HepG2 (cell line): Measurements from ENCODE around the gene PCYOX1L. TPM values are rescaled to one million over a fixed set of nuclear protein-coding genes. Genes with fewer than 3 reads are reported as not detected.
A peak's percentile ranks its signal among the peaks of the same experiment; 100 is the strongest.

Source experiments
- ATAC-seq: fragments of 200-7000 bp; cut with Tn5 transposase; 3 replicates; pipeline ENCODE4 v1.9.1; 2020; ENCODE audit warnings: mild to moderate bottlenecking, moderate library complexity
- BruUV-seq: library from RNA; stranded (reverse); fragments of 400-500 nt; replicated peaks from 2 replicates; lab custom pipeline; 2021; lab: Mats Ljungman, UMichigan
- CTCF ChIA-PET: fragments of 300-600 bp; formaldehyde crosslinking; extraction: SDS; loops from one replicate; lab custom pipeline; 2021; ENCODE audit warnings: low total read pairs, inconsistent platforms, low intra/inter-chr PET ratio; lab: Yijun Ruan, JAX
- POLR2A ChIA-PET: fragments of 350-600 bp; sonication (Branson Sonifier 250); formaldehyde crosslinking; loops from one replicate; lab custom pipeline; 2020; ENCODE audit warnings: antibody characterized with exemption, inconsistent platforms; lab: Yijun Ruan, JAX
- DNase-seq: peaks from one replicate; pipeline ENCODE4 v3.0.0-alpha.2; 2015; ENCODE audit warnings: low spot score
- FAIRE-seq: peaks from 3 replicates; lab custom pipeline; 2011; peaks lifted over from hg19 to GRCh38; lab: Jason Lieb, UNC
- H2AFZ ChIP-seq: one replicate; pipeline ENCODE4 v1.6.1; 2011; ENCODE audit warnings: low read length, inconsistent platforms
- H3K27ac ChIP-seq: fragments of 300-600 bp; 3 replicates; pipeline ENCODE4 v1.8.0; 2011; ENCODE audit warnings: mixed run types, mild to moderate bottlenecking, mixed read lengths, low read length, inconsistent platforms; ENCODE audit not compliant: insufficient read depth; ENCODE audit errors: extremely low read length
- H3K27me3 ChIP-seq, 2 experiments: fragments of 200-600 bp in 1 of 2; 2 replicates in 1 of 2; 3 replicates in 1 of 2; pipeline versions ENCODE4 v1.6.0 to v1.8.0; 2011; ENCODE audit warnings: low read length in 2 of 2, mild to moderate bottlenecking in 2 of 2, moderate library complexity in 2 of 2, inconsistent platforms in 1 of 2; ENCODE audit not compliant: insufficient read depth in 2 of 2, control insufficient read depth in 1 of 2
- H3K36me3 ChIP-seq, 2 experiments: fragments of 200-600 bp in 1 of 2; replicated peaks in 1 of 2; 2 replicates in 1 of 2; 3 replicates in 1 of 2; pipeline versions ENCODE4 v1.5.1 to v1.8.0; 2011; ENCODE audit warnings: low read length in 2 of 2, inconsistent platforms in 1 of 2; ENCODE audit not compliant: insufficient read depth in 2 of 2, control insufficient read depth in 1 of 2
- H3K4me1 ChIP-seq: 2 replicates; pipeline ENCODE4 v1.5.1; 2012; ENCODE audit warnings: low read length, inconsistent platforms; ENCODE audit not compliant: insufficient read depth
- H3K4me2 ChIP-seq: 2 replicates; pipeline ENCODE4 v1.6.0; 2011; ENCODE audit warnings: low read depth, low read length, inconsistent platforms
- H3K4me3 ChIP-seq, 3 experiments: fragments of 200-600 bp in 1 of 3; sonication (generic), shearing (Covaris generic) in 1 of 3; replicated peaks in 1 of 3; 2 replicates each; pipeline ENCODE4 v1.5.1; 2011 to 2016; ENCODE audit warnings: low read length in 3 of 3, inconsistent platforms in 2 of 3, low read depth in 2 of 3, mild to moderate bottlenecking in 2 of 3, control low read depth in 1 of 3, mixed read lengths in 1 of 3; ENCODE audit not compliant: insufficient read depth in 1 of 3
- H3K79me2 ChIP-seq: one replicate; pipeline ENCODE4 v1.6.1; 2011; ENCODE audit warnings: low read length, inconsistent platforms; ENCODE audit not compliant: insufficient read depth
- H3K9ac ChIP-seq: 2 replicates; pipeline ENCODE4 v1.6.0; 2011; ENCODE audit warnings: mild to moderate bottlenecking, low read depth, low read length, inconsistent platforms; ENCODE audit not compliant: insufficient read depth
- H3K9me3 ChIP-seq: 2 replicates; pipeline ENCODE4 v1.5.1; 2012; ENCODE audit warnings: mild to moderate bottlenecking, low read length
- H4K20me1 ChIP-seq: 2 replicates; pipeline ENCODE4 v1.6.0; 2011; ENCODE audit warnings: inconsistent platforms, mild to moderate bottlenecking, low read length, moderate library complexity; ENCODE audit not compliant: insufficient read depth
- ARNTL ChIP-seq: sonication (generic); formaldehyde crosslinking; IDR thresholded peaks from 2 replicates; pipeline ENCODE4 v1.4.0; 2020; ENCODE audit warnings: mild to moderate bottlenecking, missing genetic modification reagents
- ASH2L ChIP-seq: fragments of 300-600, 200-600 bp; sonication (generic); IDR thresholded peaks from 2 replicates; pipeline ENCODE4 v1.7.0; 2017; ENCODE audit warnings: low read depth, mild to moderate bottlenecking, moderate library complexity, mixed read lengths, low read length; ENCODE audit not compliant: insufficient read length
- BCLAF1 ChIP-seq: fragments of 450-650 bp; IDR thresholded peaks from 2 replicates; pipeline ENCODE4 v1.6.1; 2017; ENCODE audit warnings: mild to moderate bottlenecking
- CAMTA2 ChIP-seq: sonication (generic); formaldehyde crosslinking; IDR thresholded peaks from 2 replicates; pipeline ENCODE4 v1.4.0; 2020; ENCODE audit warnings: mild to moderate bottlenecking, missing genetic modification reagents, borderline replicate concordance
- CC2D1A ChIP-seq: sonication (generic); formaldehyde crosslinking; IDR thresholded peaks from 2 replicates; pipeline ENCODE4 v1.8.1; 2023; ENCODE audit warnings: mild to moderate bottlenecking, missing genetic modification reagents
- CEBPG ChIP-seq: IDR thresholded peaks from 2 replicates; pipeline ENCODE4 v1.6.1; 2016
- CHD4 ChIP-seq: fragments of 200-600 bp; sonication (generic); IDR thresholded peaks from 2 replicates; pipeline ENCODE4 v1.7.0; 2017; ENCODE audit warnings: mild to moderate bottlenecking, low read length, borderline replicate concordance
- ETV5 ChIP-seq: IDR thresholded peaks from 2 replicates; pipeline ENCODE4 v1.6.1; 2018; ENCODE audit warnings: missing biosample characterization, missing genetic modification reagents, inconsistent platforms, borderline replicate concordance
- LCORL ChIP-seq, 2 experiments: fragments of 450-650 bp in 1 of 2; sonication (generic) in 1 of 2; formaldehyde crosslinking in 1 of 2; IDR thresholded peaks; 2 replicates each; pipeline versions ENCODE4 v1.5.0 to v1.6.1; 2017 to 2020; ENCODE audit warnings: antibody characterized with exemption in 1 of 2, missing genetic modification reagents in 1 of 2
- MIXL1 ChIP-seq: IDR thresholded peaks from 2 replicates; pipeline ENCODE4 v1.6.1; 2016
- ONECUT2 ChIP-seq: sonication (generic); formaldehyde crosslinking; IDR thresholded peaks from 2 replicates; pipeline ENCODE4 v1.4.0; 2020; ENCODE audit warnings: missing genetic modification reagents
- PRMT3 ChIP-seq: sonication (generic); formaldehyde crosslinking; IDR thresholded peaks from 2 replicates; pipeline ENCODE4 v1.8.1; 2022; ENCODE audit warnings: low read depth, mild to moderate bottlenecking, moderate library complexity, missing genetic modification reagents, borderline replicate concordance
- RXRB ChIP-seq: IDR thresholded peaks from 2 replicates; pipeline ENCODE4 v1.6.1; 2016; ENCODE audit warnings: borderline replicate concordance, missing genetic modification reagents, missing compliant biosample characterization
- SMARCC2 ChIP-seq: fragments of 450-650 bp; IDR thresholded peaks from 2 replicates; pipeline ENCODE4 v1.6.1; 2017; ENCODE audit warnings: antibody characterized with exemption, mild to moderate bottlenecking
- SOX6 ChIP-seq, 2 experiments: fragments of 450-650 bp in 1 of 2; sonication (generic) in 1 of 2; formaldehyde crosslinking in 1 of 2; IDR thresholded peaks; 2 replicates each; pipeline versions ENCODE4 v1.4.0 to v1.6.1; 2017 to 2020; ENCODE audit warnings: antibody characterized with exemption in 1 of 2, mild to moderate bottlenecking in 1 of 2, missing genetic modification reagents in 1 of 2
- TGIF2 ChIP-seq: IDR thresholded peaks from 2 replicates; pipeline ENCODE4 v1.6.1; 2016; ENCODE audit warnings: control low read depth, missing compliant biosample characterization
- TOPORS ChIP-seq: sonication (generic); formaldehyde crosslinking; IDR thresholded peaks from 2 replicates; pipeline ENCODE4 v1.8.0; 2023; ENCODE audit warnings: mild to moderate bottlenecking, missing genetic modification reagents
- ZNF547 ChIP-seq: sonication (generic); formaldehyde crosslinking; IDR thresholded peaks from 2 replicates; pipeline ENCODE4 v1.5.1; 2020; ENCODE audit warnings: mild to moderate bottlenecking, missing genetic modification reagents
- ZNF616 ChIP-seq: sonication (generic); formaldehyde crosslinking; IDR thresholded peaks from 2 replicates; pipeline ENCODE4 v1.5.0; 2020; ENCODE audit warnings: low read depth, mild to moderate bottlenecking, missing genetic modification reagents
- ZSCAN21 ChIP-seq: sonication (generic); formaldehyde crosslinking; IDR thresholded peaks from 2 replicates; pipeline ENCODE4 v1.8.0; 2022; ENCODE audit warnings: mild to moderate bottlenecking, missing genetic modification reagents, moderate library complexity, borderline replicate concordance
- WGBS: methylation state at CpG from one replicate; pipeline ENCODE4 v1.1.6; 2017; ENCODE audit warnings: low lambda C conversion rate; 5-methylcytosine and 5-hydroxymethylcytosine counted together
- in situ Hi-C: cut with HindIII; loops from 2 replicates; pipeline ENCODE4 v1.10.0; 2017; ENCODE audit warnings: low pct_unique_long_range_greater_than_20kb; ENCODE audit not compliant: extremely low pct_ligation_motif_present
- intact Hi-C: fragments of 100-400 bp; cut with micrococcal nuclease; formaldehyde crosslinking; loops from one replicate; pipeline ENCODE4 v1.10.0; 2022; ENCODE audit not compliant: unreplicated experiment
- polyA plus RNA-seq, 8 experiments: library from polyadenylated mRNA; depleted of rRNA in 3 of 8; stranded (reverse) in 7 of 8; unstranded in 1 of 8; fragments of >200 nt; fragmentation: Illumina TruSeq in 4 of 8; extraction: Trizol in 4 of 8; gene quantifications; 2 replicates each; pipeline versions ENCODE4 v1.2.1 to v1.2.3, GENCODE V29; 2011 to 2016; ENCODE audit warnings: low read depth in 4 of 8, missing spikeins in 1 of 8, mixed read lengths in 1 of 8; ENCODE audit not compliant: insufficient read depth in 1 of 8
- total RNA-seq, 5 experiments: library from RNA; depleted of rRNA; stranded (reverse); fragments of >200 nt; fragmentation: Illumina TruSeq; extraction: Trizol; gene quantifications; 2 replicates each; pipeline ENCODE4 v1.2.3, GENCODE V29; 2016; ENCODE audit warnings: low read depth in 1 of 5
- TF ChIP-seq, protein P1 (sequence below): sonication (generic); formaldehyde crosslinking; IDR thresholded peaks from 2 replicates; pipeline ENCODE4 v1.5.0; 2020; ENCODE audit warnings: mild to moderate bottlenecking, missing genetic modification reagents, moderate library complexity

PCYOX1L gene
- total and polyA plus RNA-seq, 2 of the 13 experiments (the other 11 are each of a cell fraction or from before 2014, with no cell fraction given), result 1.00 to 3.7 TPM

DNA sequence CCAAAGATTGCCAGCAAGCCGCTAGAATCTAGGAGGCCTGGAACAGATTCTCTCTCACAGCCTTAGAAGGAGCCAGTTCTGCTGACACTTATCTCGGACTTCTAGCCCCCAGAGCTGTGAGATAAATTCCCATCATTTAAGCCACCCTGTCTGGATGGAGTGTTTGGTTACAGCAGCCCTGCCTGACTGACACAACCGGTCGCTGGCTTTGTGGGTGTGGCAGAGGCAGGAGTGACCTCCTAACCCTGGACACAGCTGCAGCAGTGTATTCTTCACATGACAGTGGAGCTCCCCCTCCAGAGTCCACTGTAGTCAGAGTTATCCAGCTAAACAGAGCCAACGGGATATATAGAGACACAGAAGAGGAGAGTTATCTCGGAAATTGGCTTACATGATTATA lies 42.5 kb downstream of the PCYOX1L start:
- Histone ChIP-seq H3K9ac (no peak overlapping the region), H4K20me1 (no peaks in the 10 kb centered on the region), H3K4me2 (no peak overlapping the region; the same call in 1 of the 2 replicates), H3K27ac (no peak overlapping the region), H3K9me3 (no peaks in the 10 kb centered on the region), H3K4me1 (peaks cover 32% of the 10 kb centered on the region), H3K36me3 (no peaks in the 10 kb centered on the region), H3K79me2 (no peaks in the 10 kb centered on the region), H3K4me3 (no peak overlapping the region), H2AFZ (no peak overlapping the region), H3K27me3 (peaks cover 0 to 8% of the 10 kb centered on the region in 2 experiments; a peak in 1 of 5 replicates)
- ChIA-PET POLR2A (no interaction called here), CTCF (no interaction called here)
- peak; percentile 42 for DNase-seq
- BruUV-seq, result no TSS peak
- in situ Hi-C loops (no loop called here), intact Hi-C loops (no loop called here)
- peak; percentile 26 for FAIRE-seq
- 38% methylated on average over 1 of the region's 6 CpGs for WGBS
- peak; percentile 85 for ATAC-seq
- TF ChIP-seq ZSCAN21 (CRISPR knock-in tag) (no peak), LCORL (IDR thresholded peaks at IDR 0.05) (no peak), LCORL (CRISPR knock-in tag; IDR thresholded peaks at IDR 0.05) (0 out of 2 replicates have a peak, but pooled peaks have one; percentile 20), TGIF2 (no peak), CHD4 (no peak), CC2D1A (CRISPR knock-in tag) (no peak), CEBPG (no peak), ARNTL (CRISPR knock-in tag) (no peak), RXRB (CRISPR knock-in tag) (peak; percentile 14; the same call in 1 of the 2 replicates), BCLAF1 (no peak), ONECUT2 (CRISPR knock-in tag) (no peak), SOX6 (IDR thresholded peaks at IDR 0.05) (no peak), SOX6 (CRISPR knock-in tag; IDR thresholded peaks at IDR 0.05) (no peak), ZNF616 (CRISPR knock-in tag) (no peak), TOPORS (no peak), PRMT3 (CRISPR knock-in tag) (no peak), ASH2L (no peak), CAMTA2 (CRISPR knock-in tag) (no peak), ZNF547 (CRISPR knock-in tag) (no peak), MIXL1 (CRISPR knock-in tag) (no peak), SMARCC2 (no peak), ETV5 (no peak)
- TF ChIP-seq, protein P1, sequence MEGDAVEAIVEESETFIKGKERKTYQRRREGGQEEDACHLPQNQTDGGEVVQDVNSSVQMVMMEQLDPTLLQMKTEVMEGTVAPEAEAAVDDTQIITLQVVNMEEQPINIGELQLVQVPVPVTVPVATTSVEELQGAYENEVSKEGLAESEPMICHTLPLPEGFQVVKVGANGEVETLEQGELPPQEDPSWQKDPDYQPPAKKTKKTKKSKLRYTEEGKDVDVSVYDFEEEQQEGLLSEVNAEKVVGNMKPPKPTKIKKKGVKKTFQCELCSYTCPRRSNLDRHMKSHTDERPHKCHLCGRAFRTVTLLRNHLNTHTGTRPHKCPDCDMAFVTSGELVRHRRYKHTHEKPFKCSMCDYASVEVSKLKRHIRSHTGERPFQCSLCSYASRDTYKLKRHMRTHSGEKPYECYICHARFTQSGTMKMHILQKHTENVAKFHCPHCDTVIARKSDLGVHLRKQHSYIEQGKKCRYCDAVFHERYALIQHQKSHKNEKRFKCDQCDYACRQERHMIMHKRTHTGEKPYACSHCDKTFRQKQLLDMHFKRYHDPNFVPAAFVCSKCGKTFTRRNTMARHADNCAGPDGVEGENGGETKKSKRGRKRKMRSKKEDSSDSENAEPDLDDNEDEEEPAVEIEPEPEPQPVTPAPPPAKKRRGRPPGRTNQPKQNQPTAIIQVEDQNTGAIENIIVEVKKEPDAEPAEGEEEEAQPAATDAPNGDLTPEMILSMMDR (CRISPR knock-in tag), result 0 out of 2 replicates have a peak, but pooled peaks have one; percentile 5
